ENCODE measurements around the gene SNX8.
"Not testable (repeated sequence)": the region's sequence is repeated elsewhere in the genome, so short reads cannot be mapped to it uniquely, and the experiment has no call there.

Gene SNX8

GRCh38 chr7:2326951-2327350 lies 12.7 kb upstream of the SNX8 start:
- no peak for DNase-seq

GRCh38 chr7:2325162-2325561 lies 10.9 kb upstream of the SNX8 start:
- DNase-seq, result no peak

- no peak for DNase-seq
These were observed 6.8 kb upstream of the SNX8 start for GRCh38 chr7:2321020-2321419.

GRCh38 chr7:2317556-2318293 lies 3.5 kb upstream of the SNX8 start:
- no peak for DNase-seq

- DNase-seq, result no peak
These were observed 2.3 kb upstream of the SNX8 start for GRCh38 chr7:2316578-2316977.

- no peak for DNase-seq
These were observed 1.5 kb upstream of the SNX8 start for GRCh38 chr7:2315787-2316186.

- DNase-seq, result not testable (repeated sequence)
These were observed 802 bp upstream of the SNX8 start for GRCh38 chr7:2314956-2315530.

- no peak for DNase-seq
These were observed 612 bp downstream of the SNX8 start for GRCh38 chr7:2313450-2314208.

- DNase-seq, result no peak
These were observed 1.8 kb downstream of the SNX8 start for GRCh38 chr7:2312267-2312929.

GRCh38 chr7:2309889-2310331 lies 4.3 kb downstream of the SNX8 start:
- DNase-seq, result no peak

- DNase-seq, result no peak
These were observed 6.5 kb downstream of the SNX8 start for GRCh38 chr7:2307690-2308107.

GRCh38 chr7:2306688-2307087 lies 7.6 kb downstream of the SNX8 start:
- no peak for DNase-seq

- not testable (repeated sequence) for DNase-seq
These were observed 9.0 kb downstream of the SNX8 start for GRCh38 chr7:2305258-2305657.

- DNase-seq, result not testable (repeated sequence)
These were observed 10.7 kb downstream of the SNX8 start for GRCh38 chr7:2303520-2303919.

GRCh38 chr7:2302743-2303397 lies 11.4 kb downstream of the SNX8 start:
- DNase-seq, result not testable (repeated sequence)

- DNase-seq, result no peak
These were observed 12.8 kb downstream of the SNX8 start for GRCh38 chr7:2301511-2301863.

- no peak for DNase-seq
These were observed 14.2 kb downstream of the SNX8 start for GRCh38 chr7:2299870-2300512.

- no peak for DNase-seq
These were observed 15.0 kb downstream of the SNX8 start for GRCh38 chr7:2299131-2299829.

GRCh38 chr7:2296832-2297231 lies 17.4 kb downstream of the SNX8 start:
- no peak for DNase-seq

GRCh38 chr7:2295936-2296620 lies 18.2 kb downstream of the SNX8 start:
- DNase-seq, result no peak

GRCh38 chr7:2290877-2291276 lies 23.4 kb downstream of the SNX8 start:
- DNase-seq, result no peak

All from NCI-H1105 (cell line).